Measurements from ENCODE around the gene GPRIN1. TPM values are rescaled to one million over a fixed set of nuclear protein-coding genes. Genes with fewer than 3 reads are reported as not detected.

Gene GPRIN1
- total and polyA plus RNA-seq, 2 of the 4 experiments (the other 2 are of a cell fraction) = 3.0 to 4.7 TPM

DNA sequence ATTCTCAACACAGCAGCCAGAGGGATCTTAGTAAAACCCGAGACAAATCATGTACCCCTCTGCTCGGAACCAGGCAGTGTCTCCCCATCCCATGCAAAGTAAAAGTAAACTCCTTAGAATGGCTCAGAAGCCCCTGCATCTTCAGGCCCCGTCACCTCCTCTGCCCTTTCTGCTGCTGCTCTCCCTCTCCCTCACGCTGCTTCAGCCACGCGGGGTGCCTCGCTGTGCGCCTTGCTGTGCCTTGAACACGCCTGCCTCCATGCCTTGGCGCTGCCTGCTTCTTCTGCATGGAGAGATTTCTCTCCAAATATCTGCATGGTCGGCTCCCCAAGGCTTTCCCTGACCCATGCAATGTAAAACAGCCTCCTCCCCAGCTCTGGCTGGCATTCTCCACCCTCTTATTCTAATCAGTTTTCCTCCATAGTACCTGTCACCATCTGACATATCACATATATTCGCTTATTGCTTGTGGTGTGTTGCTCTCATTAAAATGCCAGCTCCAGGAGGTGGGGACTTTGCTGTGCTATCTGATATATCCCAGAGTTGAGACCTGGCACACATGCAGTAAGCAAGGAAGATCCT, 8.0 kb downstream of the GPRIN1 start:
- 0 out of 2 replicates have a peak, but pooled peaks cover 2% of the 10 kb centered on the region for H3K9me1 ChIP-seq (ENCODE audit: insufficient read depth, low read length)
- no peaks in the 10 kb centered on the region for H3K4me1 ChIP-seq (ENCODE audit: control insufficient read depth, insufficient read depth, low read length)
- H4K8ac ChIP-seq (ENCODE audit: low read depth in 2 of 2, low read length in 2 of 2) = no peak overlapping the region
- H3K79me1 ChIP-seq (ENCODE audit: low read depth in 1 of 2, low read length in 2 of 2) = peaks cover 0 to 13% of the 10 kb centered on the region in 2 experiments; a peak in 1 of 4 replicates
- POLR2A ChIA-PET (ENCODE audit: unreplicated experiment) = no interaction called here
- peaks cover 7% of the 10 kb centered on the region for H4K20me1 ChIP-seq (ENCODE audit: insufficient read depth, low read length)
- no peak overlapping the region for H2AK5ac ChIP-seq (ENCODE audit: low read depth, low read length)
- H3K36me3 ChIP-seq (ENCODE audit: control insufficient read depth, insufficient read depth, low read length) = no peaks in the 10 kb centered on the region
- CTCF ChIA-PET = no interaction called here
- no peak overlapping the region for H2BK5ac ChIP-seq (ENCODE audit: low read depth, low read length, poor library complexity, severe bottlenecking)
- no peaks in the 10 kb centered on the region for H3K9me3 ChIP-seq (ENCODE audit: control insufficient read depth, insufficient read depth, low read length)
- in situ Hi-C loops (cut with MboI; ENCODE audit: low sequenced_read_pairs) (no loop called here), dilution Hi-C loops (cut with HindIII; ENCODE audit: low sequenced_read_pairs, unreplicated experiment) (no loop called here), intact Hi-C loops (cut with micrococcal nuclease) (no loop called here)
- H3K4me2 ChIP-seq (ENCODE audit: low read depth, low read length) = no peak overlapping the region
- no peak for DNase-seq
- H3K9ac ChIP-seq (ENCODE audit: low read depth, low read length) = no peak overlapping the region
- H2BK20ac ChIP-seq (ENCODE audit: low read depth, low read length) = no peak overlapping the region
- H3K18ac ChIP-seq (ENCODE audit: low read depth, low read length) = no peak overlapping the region
- no peak for ATAC-seq (ENCODE audit: low read depth)
- H3K27me3 ChIP-seq (ENCODE audit: control insufficient read depth, insufficient read depth, low read length) = no peaks in the 10 kb centered on the region
- TF ChIP-seq BHLHE40 (IDR thresholded peaks at IDR 0.05; ENCODE audit: low read depth, low read length) = no peak
- no peak for TF ChIP-seq RCOR1 (IDR thresholded peaks at IDR 0.05; ENCODE audit: insufficient replicate concordance, low read length)
- no peak for TF ChIP-seq POLR2A (IDR thresholded peaks at IDR 0.05; ENCODE audit: low read depth, low read length)
- no peak for TF ChIP-seq NFE2L2 (IDR thresholded peaks at IDR 0.05; ENCODE audit: low read depth, low read length)
- no peak for TF ChIP-seq SMC3 (IDR thresholded peaks at IDR 0.05; ENCODE audit: low read depth, low read length)
- TF ChIP-seq, protein P1, sequence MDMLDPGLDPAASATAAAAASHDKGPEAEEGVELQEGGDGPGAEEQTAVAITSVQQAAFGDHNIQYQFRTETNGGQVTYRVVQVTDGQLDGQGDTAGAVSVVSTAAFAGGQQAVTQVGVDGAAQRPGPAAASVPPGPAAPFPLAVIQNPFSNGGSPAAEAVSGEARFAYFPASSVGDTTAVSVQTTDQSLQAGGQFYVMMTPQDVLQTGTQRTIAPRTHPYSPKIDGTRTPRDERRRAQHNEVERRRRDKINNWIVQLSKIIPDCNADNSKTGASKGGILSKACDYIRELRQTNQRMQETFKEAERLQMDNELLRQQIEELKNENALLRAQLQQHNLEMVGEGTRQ (IDR thresholded peaks at IDR 0.05; ENCODE audit: low read depth, low read length) = no peak
- no peak for TF ChIP-seq RFX5 (IDR thresholded peaks at IDR 0.05; ENCODE audit: low read depth, low read length)
- TF ChIP-seq RAD21 (IDR thresholded peaks at IDR 0.05; ENCODE audit: low read length) = no peak
- TF ChIP-seq, protein P2, sequence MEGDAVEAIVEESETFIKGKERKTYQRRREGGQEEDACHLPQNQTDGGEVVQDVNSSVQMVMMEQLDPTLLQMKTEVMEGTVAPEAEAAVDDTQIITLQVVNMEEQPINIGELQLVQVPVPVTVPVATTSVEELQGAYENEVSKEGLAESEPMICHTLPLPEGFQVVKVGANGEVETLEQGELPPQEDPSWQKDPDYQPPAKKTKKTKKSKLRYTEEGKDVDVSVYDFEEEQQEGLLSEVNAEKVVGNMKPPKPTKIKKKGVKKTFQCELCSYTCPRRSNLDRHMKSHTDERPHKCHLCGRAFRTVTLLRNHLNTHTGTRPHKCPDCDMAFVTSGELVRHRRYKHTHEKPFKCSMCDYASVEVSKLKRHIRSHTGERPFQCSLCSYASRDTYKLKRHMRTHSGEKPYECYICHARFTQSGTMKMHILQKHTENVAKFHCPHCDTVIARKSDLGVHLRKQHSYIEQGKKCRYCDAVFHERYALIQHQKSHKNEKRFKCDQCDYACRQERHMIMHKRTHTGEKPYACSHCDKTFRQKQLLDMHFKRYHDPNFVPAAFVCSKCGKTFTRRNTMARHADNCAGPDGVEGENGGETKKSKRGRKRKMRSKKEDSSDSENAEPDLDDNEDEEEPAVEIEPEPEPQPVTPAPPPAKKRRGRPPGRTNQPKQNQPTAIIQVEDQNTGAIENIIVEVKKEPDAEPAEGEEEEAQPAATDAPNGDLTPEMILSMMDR (conservative IDR thresholded peaks at IDR 0.05; ENCODE audit: low read depth, low read length) = no peak
- TF ChIP-seq, protein P3, sequence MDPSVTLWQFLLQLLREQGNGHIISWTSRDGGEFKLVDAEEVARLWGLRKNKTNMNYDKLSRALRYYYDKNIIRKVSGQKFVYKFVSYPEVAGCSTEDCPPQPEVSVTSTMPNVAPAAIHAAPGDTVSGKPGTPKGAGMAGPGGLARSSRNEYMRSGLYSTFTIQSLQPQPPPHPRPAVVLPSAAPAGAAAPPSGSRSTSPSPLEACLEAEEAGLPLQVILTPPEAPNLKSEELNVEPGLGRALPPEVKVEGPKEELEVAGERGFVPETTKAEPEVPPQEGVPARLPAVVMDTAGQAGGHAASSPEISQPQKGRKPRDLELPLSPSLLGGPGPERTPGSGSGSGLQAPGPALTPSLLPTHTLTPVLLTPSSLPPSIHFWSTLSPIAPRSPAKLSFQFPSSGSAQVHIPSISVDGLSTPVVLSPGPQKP (IDR thresholded peaks at IDR 0.05; ENCODE audit: borderline replicate concordance, low read depth, low read length) = no peak
- no peak for TF ChIP-seq CEBPB (IDR thresholded peaks at IDR 0.05; ENCODE audit: low read depth, low read length)
- TF ChIP-seq CHD1 (IDR thresholded peaks at IDR 0.05; ENCODE audit: low read depth, low read length) = no peak
- no peak for TF ChIP-seq MAFK (IDR thresholded peaks at IDR 0.05; ENCODE audit: low read depth, low read length)
- no peak overlapping the region for H4K91ac ChIP-seq (ENCODE audit: insufficient read depth, low read depth, low read length)
- no peak overlapping the region for H2BK120ac ChIP-seq (ENCODE audit: low read depth, low read length)
- no peak overlapping the region for H2BK15ac ChIP-seq (ENCODE audit: low read depth, low read length)
- no TSS peak for BruUV-seq (replicated peaks)
- 84% methylated on average over 6 of the region's 12 CpGs; no CpG with 5 or more reads in 1 of the 2 experiments for WGBS, 2 experiments (ENCODE audit: extremely low coverage in 2 of 2, insufficient read length in 1 of 2)
- no peak overlapping the region for H2AFZ ChIP-seq (replicated peaks; ENCODE audit: low read length, poor library complexity)
- no peak overlapping the region for H3K27ac ChIP-seq (ENCODE audit: insufficient read depth, low read length)
- no peak overlapping the region for H3K56ac ChIP-seq (ENCODE audit: extremely low read depth, insufficient read depth, low read length)
- H4K5ac ChIP-seq (ENCODE audit: low read depth, low read length) = no peak overlapping the region
- H3K4me3 ChIP-seq (ENCODE audit: insufficient read depth, low read depth, low read length) = no peak overlapping the region
- H2AK9ac ChIP-seq (replicated peaks; ENCODE audit: low read depth, low read length, poor library complexity) = no peak overlapping the region
- no peak overlapping the region for H3K4ac ChIP-seq (ENCODE audit: low read depth, low read length)
- H3K14ac ChIP-seq (replicated peaks; ENCODE audit: low read depth, low read length) = no peak overlapping the region
- no peak overlapping the region for H3K23ac ChIP-seq (ENCODE audit: low read depth, low read length)

Measured in IMR-90 (cell line).